DND-41 (cell line): ENCODE results near the gene SLC5A9.

Experiments used
- ATAC-seq: fragments of 200-7000 bp; cut with Tn5 transposase; 3 replicates; pipeline ENCODE4 v1.9.1; 2021; ENCODE audit warnings: low read depth; ENCODE audit not compliant: insufficient read depth
- DNase-seq: peaks from one replicate; pipeline ENCODE4 v3.0.0-alpha.2; 2020
- H2AFZ ChIP-seq: 2 replicates; pipeline ENCODE4 v1.6.0; 2012; ENCODE audit warnings: low read depth, low read length
- H3K27ac ChIP-seq: 2 replicates; pipeline ENCODE4 v1.5.1; 2012; ENCODE audit warnings: low read length, inconsistent platforms
- H3K27me3 ChIP-seq: fragments of 200-600 bp; sonication (generic); 2 replicates; pipeline ENCODE4 v1.6.0; 2012; ENCODE audit warnings: low read length, mild to moderate bottlenecking, inconsistent platforms; ENCODE audit not compliant: insufficient read depth, poor library complexity
- H3K36me3 ChIP-seq: 2 replicates; pipeline ENCODE4 v1.5.1; 2012; ENCODE audit warnings: low read length, inconsistent platforms; ENCODE audit not compliant: insufficient read depth
- H3K4me1 ChIP-seq: 2 replicates; pipeline ENCODE4 v1.5.1; 2012; ENCODE audit warnings: mild to moderate bottlenecking, low read length; ENCODE audit not compliant: insufficient read depth
- H3K4me2 ChIP-seq: 2 replicates; pipeline ENCODE4 v1.6.0; 2012; ENCODE audit warnings: mild to moderate bottlenecking, moderate library complexity, low read length, inconsistent platforms; ENCODE audit not compliant: insufficient read depth
- H3K4me3 ChIP-seq, 2 experiments: fragments of 200-600 bp in 1 of 2; shearing (Covaris generic) in 1 of 2; 2 replicates each; pipeline ENCODE4 v1.5.1; 2012 to 2016; ENCODE audit warnings: inconsistent platforms in 2 of 2, low read length in 2 of 2, mild to moderate bottlenecking in 2 of 2, low read depth in 1 of 2, moderate library complexity in 1 of 2
- H3K79me2 ChIP-seq: 2 replicates; pipeline ENCODE4 v1.6.0; 2012; ENCODE audit warnings: low read length, inconsistent platforms; ENCODE audit not compliant: insufficient read depth
- H3K9ac ChIP-seq: 2 replicates; pipeline ENCODE4 v1.6.0; 2012; ENCODE audit warnings: low read depth, mild to moderate bottlenecking, inconsistent platforms, low read length, moderate library complexity
- H3K9me3 ChIP-seq: 2 replicates; pipeline ENCODE4 v1.5.1; 2012; ENCODE audit warnings: low read length, moderate library complexity, mild to moderate bottlenecking, inconsistent platforms; ENCODE audit not compliant: insufficient read depth, severe bottlenecking
- H4K20me1 ChIP-seq: 2 replicates; pipeline ENCODE4 v1.6.0; 2012; ENCODE audit warnings: low read length; ENCODE audit not compliant: insufficient read depth
- EZH2 ChIP-seq: IDR thresholded peaks from 3 replicates; pipeline ENCODE4 v1.6.1; 2012; ENCODE audit warnings: borderline replicate concordance, low read depth, mild to moderate bottlenecking, moderate library complexity, low read length, inconsistent platforms; ENCODE audit not compliant: severe bottlenecking
- TF ChIP-seq, protein P1 (sequence below): IDR thresholded peaks from 2 replicates; pipeline ENCODE4 v1.5.1; 2012; ENCODE audit warnings: borderline replicate concordance, low read length, moderate library complexity, mild to moderate bottlenecking; ENCODE audit not compliant: poor library complexity, severe bottlenecking; ENCODE audit errors: extremely low read depth

SLC5A9 gene

DNA sequence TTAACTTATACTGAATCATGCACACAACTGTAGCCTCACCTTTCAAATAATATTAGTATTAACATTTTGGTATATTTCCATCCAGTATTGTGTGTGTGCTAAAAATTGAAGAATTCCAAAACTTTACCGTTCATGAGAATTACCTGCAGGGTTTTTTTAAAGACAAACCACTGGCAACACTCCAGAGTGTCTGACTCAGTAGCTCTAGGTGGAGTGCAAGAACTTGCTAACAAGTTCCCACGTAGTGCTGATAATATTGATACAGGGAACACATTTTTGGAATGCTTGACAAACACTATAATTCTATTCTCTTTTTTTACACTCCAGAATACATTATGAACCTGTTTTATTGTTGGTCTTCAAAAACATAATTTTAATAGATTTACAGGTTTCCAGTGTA lies 27.7 kb upstream of the SLC5A9 start:
- DNase-seq: no peak
- no peak for ATAC-seq

DNA sequence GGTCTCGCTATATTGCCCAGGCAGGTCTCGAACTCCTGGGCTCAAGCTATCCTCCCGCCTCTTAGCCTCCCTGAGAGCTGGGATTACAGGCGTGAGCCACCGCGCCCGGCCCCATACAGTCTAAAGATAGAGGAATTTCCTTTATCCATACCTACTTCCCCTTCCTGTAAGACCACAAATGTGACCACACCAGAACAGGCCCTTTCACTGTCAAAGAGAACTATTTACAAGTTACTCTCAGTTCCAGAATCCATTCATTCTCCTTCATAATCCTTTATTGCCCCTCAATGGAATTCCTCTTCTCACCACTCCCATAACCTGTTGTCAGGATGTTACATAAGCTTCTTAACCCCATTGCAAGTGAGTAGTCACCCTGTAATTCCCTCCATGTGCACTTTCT lies 26.3 kb upstream of the SLC5A9 start:
- Histone ChIP-seq H3K27ac (no peak overlapping the region), H4K20me1 (no peaks in the 10 kb centered on the region), H3K9me3 (peaks cover 2% of the 10 kb centered on the region), H3K79me2 (no peaks in the 10 kb centered on the region), H3K36me3 (no peaks in the 10 kb centered on the region), H3K4me1 (no peaks in the 10 kb centered on the region), H3K9ac (no peak overlapping the region), H2AFZ (no peak overlapping the region), H3K27me3 (no peaks in the 10 kb centered on the region), H3K4me2 (no peak overlapping the region), H3K4me3 (no peak overlapping the region)
- DNase-seq: no peak
- ATAC-seq: no peak
- no peak for TF ChIP-seq EZH2
- TF ChIP-seq, protein P1, sequence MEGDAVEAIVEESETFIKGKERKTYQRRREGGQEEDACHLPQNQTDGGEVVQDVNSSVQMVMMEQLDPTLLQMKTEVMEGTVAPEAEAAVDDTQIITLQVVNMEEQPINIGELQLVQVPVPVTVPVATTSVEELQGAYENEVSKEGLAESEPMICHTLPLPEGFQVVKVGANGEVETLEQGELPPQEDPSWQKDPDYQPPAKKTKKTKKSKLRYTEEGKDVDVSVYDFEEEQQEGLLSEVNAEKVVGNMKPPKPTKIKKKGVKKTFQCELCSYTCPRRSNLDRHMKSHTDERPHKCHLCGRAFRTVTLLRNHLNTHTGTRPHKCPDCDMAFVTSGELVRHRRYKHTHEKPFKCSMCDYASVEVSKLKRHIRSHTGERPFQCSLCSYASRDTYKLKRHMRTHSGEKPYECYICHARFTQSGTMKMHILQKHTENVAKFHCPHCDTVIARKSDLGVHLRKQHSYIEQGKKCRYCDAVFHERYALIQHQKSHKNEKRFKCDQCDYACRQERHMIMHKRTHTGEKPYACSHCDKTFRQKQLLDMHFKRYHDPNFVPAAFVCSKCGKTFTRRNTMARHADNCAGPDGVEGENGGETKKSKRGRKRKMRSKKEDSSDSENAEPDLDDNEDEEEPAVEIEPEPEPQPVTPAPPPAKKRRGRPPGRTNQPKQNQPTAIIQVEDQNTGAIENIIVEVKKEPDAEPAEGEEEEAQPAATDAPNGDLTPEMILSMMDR: no peak

More for the DNA sequence above, 27.7 kb upstream of the SLC5A9 start:
- TF ChIP-seq, protein P1: no peak
- TF ChIP-seq EZH2: no peak
- Histone ChIP-seq H3K4me2 (no peak overlapping the region), H2AFZ (no peak overlapping the region), H3K27me3 (no peaks in the 10 kb centered on the region), H3K4me3 (no peak overlapping the region), H4K20me1 (no peaks in the 10 kb centered on the region), H3K36me3 (no peaks in the 10 kb centered on the region), H3K9ac (no peak overlapping the region), H3K9me3 (peaks cover 5% of the 10 kb centered on the region), H3K79me2 (no peaks in the 10 kb centered on the region), H3K4me1 (no peaks in the 10 kb centered on the region), H3K27ac (no peak overlapping the region)

DNA sequence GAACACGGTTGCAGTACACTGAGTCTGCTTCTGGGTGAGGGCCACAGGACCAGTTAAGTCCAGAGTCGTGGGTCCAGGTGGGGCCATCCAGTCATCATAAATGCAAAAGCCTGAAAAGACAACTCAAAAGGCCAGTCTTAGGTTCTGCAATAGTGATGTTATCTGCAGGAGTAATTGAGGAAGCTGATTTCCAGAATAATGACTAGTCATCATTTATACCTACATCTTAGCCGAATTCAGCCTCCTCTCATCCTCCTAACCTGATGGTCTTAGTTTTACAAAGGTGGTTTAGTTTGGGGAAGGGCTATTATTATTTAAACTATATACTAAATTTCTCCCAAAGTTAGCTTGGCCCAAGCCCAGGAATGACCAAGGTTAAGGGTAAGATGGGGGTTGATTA lies 23.5 kb upstream of the SLC5A9 start:
- no peaks in the 10 kb centered on the region for H3K36me3 ChIP-seq
- H3K4me2 ChIP-seq: no peak overlapping the region
- no peak overlapping the region for H3K4me3 ChIP-seq
- DNase-seq (no peak), ATAC-seq (no peak)
- no peaks in the 10 kb centered on the region for H4K20me1 ChIP-seq
- no peak for TF ChIP-seq EZH2
- TF ChIP-seq, protein P1: no peak
- no peak overlapping the region for H3K27ac ChIP-seq
- H3K9me3 ChIP-seq: no peaks in the 10 kb centered on the region
- H3K79me2 ChIP-seq: no peaks in the 10 kb centered on the region
- no peaks in the 10 kb centered on the region for H3K4me1 ChIP-seq
- H3K27me3 ChIP-seq: no peaks in the 10 kb centered on the region
- H3K9ac ChIP-seq: no peak overlapping the region
- no peak overlapping the region for H2AFZ ChIP-seq
